HT1080 (cell line): ENCODE results near the gene ZRSR2. TPM values are rescaled to one million over a fixed set of nuclear protein-coding genes. Genes with fewer than 3 reads are reported as not detected.
A peak's percentile ranks its signal among the peaks of the same experiment; 100 is the strongest.
"Not testable (repeated sequence)": the region's sequence is repeated elsewhere in the genome, so short reads cannot be mapped to it uniquely, and the experiment has no call there.

Source experiments
- DNase-seq: peaks from one replicate; pipeline ENCODE4 v3.0.0-alpha.2; 2015; ENCODE audit warnings: low read depth
- total RNA-seq: library from RNA; depleted of rRNA; stranded (reverse); fragments of >200 nt; shearing (Covaris generic); gene quantifications from 2 replicates; pipeline ENCODE4 v1.2.3, GENCODE V29; 2014

ZRSR2 gene
- total RNA-seq, 1 experiment from 2014 or later, result 2.6 TPM

DNA sequence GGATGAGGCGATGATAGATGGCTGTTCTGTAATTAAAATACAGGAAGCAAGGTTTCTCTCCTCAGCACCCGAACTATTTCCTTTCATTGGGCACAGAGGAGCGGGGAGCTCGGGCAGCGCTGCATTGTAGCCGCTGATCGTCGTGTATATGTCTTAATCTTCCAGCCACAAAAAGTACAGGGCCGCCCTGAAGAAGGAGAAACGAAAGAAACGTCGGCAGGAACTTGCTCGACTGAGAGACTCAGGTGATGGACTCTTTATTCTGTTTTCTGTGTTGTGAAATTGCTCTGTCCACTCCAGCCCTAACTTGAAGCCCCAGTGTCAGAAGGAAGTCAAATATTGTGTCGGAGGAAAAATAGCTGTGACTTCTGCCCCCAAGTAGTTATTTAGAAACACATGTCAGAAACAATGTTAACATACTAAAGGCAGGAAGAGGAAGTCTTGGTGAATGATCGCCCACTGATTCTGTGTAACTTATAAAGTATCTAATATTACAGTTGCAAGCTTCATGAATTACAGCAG, 546 bp downstream of the ZRSR2 start:
- DNase-seq, result no peak

DNA sequence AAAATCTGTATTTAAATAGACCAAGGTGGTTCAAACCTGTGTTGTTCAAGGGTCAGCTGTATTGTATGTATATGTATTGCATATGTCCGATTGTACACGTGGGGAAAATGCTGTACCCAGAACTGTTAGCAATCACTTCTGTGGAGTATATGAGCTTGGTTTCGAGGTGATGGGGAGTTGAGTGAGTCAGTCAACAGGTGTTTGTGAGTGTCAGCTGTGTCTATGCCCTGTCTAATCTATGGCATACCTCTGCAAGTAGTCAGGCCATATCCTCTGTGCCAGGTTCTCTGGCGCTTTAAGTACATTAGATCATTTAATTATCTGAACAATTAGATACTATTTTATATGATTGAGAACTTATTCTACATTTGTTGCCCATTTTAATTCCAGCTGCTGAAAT, 7.4 kb downstream of the ZRSR2 start:
- no peak for DNase-seq

DNA sequence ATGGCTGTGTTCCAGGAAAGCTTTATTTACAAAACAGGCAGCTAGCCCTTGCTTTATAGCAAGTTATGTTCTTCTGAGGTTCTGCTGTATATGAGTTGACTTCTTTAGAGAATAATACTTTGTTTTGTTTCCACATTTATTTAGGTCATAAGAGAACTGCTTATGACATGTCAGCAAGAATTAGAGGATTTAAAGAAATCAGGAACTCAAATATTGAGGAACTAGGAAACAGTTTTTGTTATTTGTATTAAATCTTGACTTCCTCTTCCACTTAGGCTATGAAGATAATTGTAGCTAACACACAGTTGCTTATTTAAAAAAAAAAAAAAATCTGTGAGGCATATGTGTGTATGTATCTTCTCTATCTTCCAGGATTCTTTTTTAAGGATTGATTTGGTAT, 14.3 kb downstream of the ZRSR2 start:
- no peak for DNase-seq

DNA sequence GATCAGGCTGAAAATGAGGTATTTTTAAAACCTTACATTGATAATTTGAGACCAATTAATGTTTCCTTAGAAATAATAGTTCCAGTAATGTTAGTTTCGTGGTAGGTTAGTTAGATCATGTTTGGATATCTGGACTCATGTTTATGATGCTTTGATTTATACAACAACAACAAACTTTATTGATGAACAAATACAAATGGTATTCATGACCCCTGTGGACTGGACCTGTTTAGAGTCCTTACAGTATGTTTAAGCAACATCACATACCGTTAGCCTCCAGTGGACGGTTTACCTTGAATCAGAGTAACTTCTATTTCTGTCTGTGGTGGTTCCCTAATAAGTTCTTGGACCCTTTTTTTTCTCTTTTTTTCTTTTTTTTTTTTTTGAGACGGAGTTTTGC, 18.0 kb downstream of the ZRSR2 start:
- DNase-seq, result no peak

DNA sequence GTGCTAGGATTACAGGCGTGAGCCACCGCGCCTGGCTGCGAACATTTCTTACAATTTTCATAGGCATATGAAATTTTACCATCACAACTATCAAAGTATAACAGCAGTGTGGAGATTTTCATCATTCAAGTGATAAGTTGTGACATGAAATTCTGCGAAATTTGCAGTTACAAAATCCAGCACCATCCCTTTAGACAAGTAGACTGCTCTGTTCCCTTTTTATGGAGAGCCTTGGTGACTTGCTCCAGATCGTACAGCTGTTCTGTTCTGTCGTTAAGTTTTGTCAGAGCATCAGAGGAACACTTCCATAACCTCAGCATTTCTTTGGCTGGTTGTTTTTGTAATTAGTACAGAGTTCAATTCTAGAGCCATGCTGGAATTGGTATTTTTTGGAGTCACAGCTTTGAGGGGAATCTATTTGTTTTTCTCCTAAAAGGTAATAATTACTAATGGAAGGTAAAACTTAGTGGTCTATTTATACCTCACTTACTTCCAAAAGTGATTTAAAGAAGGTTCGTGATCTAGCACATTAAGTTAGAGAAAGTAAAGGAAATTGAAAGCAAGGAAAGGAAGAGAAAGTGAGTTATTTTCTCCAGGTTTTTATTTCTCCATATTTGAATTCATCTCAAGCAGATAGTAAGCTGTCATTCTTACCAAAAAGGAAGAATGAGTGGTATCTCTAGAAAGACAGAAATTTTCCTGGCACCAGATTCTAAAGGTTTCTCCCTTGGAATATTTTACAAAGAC, 22.1 kb downstream of the ZRSR2 start:
- DNase-seq, result no peak

DNA sequence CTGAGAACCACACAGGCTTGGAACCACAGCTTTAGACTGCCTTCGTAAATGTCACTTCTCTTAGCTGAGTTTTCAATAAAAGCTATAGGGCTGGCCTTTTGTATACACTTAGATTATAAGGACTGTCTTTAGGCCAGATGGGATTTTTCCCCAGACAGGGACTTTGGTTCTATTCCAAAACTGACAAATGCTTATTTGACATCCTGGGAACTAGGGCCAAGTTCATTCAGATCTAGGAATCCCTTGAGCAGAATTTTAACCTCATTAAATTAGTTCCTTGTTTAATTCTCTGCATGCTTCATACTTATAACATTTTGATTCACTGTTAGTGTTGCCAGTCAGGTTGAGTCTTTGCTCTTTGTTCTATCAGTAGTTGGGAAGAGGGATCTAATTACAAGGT, 23.1 kb downstream of the ZRSR2 start:
- no peak for DNase-seq

DNA sequence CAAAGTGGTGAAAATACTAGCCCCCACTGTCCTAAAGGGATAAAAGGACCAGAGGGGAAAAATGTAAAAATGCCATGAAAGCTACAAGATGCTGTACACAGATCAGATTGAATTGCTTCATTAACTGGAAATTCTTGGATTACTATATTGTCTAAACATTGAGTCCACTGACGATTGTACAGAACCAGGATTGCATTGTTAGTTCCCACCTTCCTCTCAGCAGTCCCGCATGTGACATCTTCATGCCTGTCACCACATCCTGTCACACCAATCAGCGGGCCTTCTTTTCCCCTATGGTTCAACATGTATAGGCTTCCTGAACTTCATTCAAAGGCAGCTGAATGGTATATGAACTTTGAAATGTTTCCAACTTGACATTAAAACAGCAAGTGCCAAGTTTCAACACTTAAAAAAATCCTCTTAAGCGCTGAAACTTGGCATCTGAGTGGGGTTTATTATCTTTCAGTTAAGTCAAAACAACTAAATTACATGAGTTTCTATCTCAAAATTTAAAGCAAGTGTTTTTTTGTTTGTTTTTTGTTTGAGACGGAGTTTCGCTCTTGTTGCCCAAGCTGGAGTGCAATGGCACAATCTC, 24.6 kb downstream of the ZRSR2 start:
- DNase-seq, result no peak

DNA sequence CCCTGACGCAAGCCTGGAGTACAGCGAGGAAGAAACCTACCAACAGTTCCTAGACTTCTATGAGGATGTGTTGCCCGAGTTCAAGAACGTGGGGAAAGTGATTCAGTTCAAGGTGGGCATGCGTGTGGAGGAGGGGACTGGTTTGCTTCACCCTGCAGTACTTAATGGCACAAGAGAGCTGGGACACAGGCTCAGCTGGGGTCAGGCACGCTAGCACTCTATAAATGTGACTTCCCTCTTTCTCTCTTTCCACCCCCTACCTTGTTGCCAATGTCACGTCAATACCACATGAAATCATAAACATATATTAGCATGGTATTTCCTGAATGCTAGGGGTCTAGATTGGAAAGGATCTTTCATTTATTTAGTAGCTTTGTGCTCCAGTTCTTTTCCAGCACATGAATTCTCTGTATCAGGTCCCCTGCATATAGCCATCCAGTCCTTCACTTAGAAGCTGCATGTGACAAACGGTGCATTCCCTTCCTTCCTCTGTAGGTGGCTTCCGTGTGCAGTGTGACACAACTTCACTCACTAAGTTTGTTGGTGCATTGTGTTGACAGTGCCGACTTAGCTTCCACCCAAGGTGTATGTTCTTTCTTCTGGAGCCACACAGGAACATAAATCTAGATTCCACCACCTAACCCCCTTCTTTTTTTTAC, 25.6 kb downstream of the ZRSR2 start:
- DNase-seq, result peak; percentile 6

DNA sequence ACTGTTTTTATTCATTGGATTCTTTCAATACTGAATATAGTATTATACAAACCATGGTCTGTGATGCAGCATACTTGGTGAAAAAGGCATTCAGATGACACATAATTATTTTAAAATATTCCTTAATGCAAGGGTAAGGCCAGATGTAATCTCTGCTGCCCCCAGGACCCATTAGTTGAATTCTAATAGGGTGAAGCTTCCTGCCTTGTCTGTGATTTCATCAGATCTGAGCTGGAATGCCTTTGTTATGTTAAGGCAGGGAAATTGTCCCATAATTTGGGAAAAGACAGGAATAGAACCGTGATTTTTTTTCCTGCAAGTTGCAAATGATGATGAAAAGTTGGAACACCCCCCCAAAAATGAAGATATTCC, 26.1 kb downstream of the ZRSR2 start:
- no peak for DNase-seq

DNA sequence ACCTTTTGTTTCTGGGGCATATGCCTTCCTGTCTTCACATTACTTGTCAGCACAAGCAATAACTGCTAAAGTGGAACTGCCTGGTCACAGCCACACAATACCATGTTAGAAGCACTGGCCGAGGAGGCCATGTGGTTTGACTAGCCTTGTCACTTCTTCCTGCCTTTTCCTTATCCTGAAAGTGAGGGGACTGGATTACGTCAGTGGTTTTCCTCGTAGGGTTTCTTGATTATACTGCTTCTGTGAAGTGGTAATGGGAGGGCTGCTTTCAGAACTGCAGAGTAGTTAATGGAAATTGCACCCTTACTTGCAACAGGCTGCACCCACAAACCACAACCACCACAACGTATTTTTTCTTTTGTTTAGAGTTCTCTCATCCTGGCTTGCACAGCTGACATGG, 26.6 kb downstream of the ZRSR2 start:
- DNase-seq, result no peak

DNA sequence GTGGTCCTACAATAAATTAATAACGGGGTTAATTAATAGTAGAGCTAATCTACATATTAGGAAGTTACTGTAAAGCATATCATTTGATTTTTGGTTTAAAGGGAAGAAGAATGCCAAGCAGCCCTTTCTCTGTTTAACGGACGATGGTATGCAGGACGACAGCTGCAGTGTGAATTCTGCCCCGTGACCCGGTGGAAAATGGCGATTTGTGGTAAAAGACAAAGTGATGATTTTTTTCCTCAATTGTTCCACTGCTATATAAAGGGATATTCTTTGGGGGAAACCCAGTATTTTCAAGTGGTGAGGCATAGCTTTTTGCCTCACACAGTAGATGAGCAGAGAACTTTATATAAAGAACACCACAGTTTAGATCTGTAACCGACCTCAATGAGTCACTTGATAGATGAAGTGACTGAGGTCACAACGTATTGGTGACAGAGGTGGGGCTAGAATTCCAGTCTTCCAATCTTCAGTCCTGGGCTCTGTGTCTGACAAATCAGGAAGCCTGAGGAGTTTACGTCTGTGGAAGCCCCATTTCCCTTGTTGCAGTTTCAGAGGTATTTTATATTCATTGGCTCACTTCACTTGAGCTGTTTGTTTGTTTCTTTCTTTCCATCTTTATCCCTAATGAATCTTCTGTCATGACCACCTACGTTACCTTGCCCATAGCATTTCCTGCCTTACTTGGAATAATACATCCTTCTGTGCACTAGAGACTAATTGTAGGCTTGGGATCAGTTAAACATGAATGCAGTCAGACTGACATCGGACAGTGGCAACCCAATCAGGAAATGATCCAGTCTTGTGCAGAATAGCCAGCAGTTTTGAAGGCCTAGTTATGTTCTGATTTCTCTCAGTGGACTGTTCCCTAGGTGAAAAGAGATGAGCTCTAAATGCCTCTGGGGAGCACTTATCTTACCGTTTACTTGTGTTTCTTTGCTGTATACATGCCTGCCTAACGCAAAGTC, 30.1 kb downstream of the ZRSR2 start:
- peak; percentile 0 for DNase-seq

DNA sequence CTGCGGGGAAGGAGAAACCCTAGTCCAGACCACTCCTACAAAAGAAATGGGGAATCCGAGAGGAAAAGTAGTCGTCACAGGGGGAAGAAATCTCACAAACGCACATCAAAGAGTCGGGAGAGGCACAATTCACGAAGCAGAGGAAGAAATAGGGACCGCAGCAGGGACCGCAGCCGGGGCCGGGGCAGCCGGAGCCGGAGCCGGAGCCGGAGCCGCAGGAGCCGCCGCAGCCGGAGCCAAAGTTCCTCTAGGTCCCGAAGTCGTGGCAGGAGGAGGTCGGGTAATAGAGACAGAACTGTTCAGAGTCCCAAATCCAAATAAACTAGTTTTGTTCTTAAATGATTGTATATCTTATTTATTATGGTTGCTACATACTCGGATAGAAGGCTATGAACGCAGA, 32.6 kb downstream of the ZRSR2 start:
- DNase-seq, result no peak

DNA sequence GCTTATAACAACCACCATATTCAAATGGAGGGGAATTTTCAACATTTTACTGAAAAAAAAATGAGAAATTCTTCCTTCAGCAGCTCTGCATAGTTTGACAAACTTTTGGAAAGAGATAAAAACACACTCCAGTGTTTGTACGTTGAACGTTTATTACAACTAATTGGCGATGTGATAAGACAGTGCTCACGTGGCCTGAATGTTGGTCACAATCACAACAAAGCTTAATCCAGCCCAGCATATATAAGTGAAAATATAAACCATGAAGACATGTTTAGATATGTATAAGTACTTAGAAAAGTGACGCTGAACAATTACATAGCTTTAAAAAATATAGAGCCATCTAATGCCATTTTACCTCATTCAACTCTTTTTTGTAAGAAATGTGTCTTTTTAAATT, 35.7 kb downstream of the ZRSR2 start:
- DNase-seq, result no peak

DNA sequence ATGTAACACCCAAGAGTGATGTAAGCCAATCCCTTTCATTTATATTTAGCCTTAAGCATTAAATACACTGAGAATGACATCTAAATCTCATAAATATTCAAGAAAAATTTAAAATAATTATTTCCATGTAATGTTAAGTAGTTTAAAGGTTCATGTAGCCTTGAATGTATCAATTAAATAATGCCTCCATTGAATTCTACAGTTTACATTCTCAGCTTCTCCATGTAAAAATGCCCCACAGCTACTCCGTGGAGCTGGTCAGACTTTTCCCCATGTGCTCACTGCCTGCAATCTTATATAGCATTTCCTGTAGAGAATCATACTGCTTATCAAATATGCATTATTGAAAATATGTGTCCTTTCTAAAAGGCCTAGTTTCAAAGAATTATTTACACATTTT, 38.9 kb downstream of the ZRSR2 start:
- DNase-seq, result no peak

DNA sequence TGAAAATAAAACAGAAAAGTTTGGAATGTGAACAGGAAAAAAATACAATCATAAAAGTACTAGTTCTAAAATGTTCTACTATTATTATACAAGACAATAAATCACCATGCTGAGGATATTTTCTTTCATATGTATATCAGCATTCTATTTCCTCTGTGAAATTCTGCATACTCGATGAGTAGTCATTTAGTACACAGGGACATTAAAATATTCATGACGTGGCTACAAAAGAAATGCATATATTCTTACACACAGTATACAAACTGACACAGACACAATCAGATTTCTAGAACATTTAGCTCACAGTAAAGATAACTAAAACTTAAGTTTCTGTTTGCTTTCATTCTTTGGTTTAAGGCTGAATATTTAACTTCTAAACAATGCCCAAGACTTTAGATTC, 41.1 kb downstream of the ZRSR2 start:
- DNase-seq, result not testable (repeated sequence)

DNA sequence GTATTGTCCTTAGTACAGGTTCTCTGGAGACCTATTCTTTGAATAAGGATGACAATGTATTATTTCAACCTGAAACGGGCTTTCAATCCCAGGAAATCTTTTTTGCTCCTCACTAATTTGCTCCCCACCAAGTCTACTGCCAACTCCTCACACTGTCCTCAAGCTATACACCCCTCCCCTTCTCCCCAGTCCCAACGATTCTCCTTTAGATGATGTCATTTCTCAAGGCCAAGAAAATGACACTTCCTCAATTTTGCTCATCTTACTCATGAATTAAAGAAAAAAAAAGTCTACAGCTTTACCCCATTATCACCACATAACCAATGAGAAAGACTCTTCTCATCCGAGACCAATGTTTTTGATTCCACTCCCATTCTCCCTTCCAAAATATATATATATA, 43.8 kb downstream of the ZRSR2 start:
- no peak for DNase-seq

DNA sequence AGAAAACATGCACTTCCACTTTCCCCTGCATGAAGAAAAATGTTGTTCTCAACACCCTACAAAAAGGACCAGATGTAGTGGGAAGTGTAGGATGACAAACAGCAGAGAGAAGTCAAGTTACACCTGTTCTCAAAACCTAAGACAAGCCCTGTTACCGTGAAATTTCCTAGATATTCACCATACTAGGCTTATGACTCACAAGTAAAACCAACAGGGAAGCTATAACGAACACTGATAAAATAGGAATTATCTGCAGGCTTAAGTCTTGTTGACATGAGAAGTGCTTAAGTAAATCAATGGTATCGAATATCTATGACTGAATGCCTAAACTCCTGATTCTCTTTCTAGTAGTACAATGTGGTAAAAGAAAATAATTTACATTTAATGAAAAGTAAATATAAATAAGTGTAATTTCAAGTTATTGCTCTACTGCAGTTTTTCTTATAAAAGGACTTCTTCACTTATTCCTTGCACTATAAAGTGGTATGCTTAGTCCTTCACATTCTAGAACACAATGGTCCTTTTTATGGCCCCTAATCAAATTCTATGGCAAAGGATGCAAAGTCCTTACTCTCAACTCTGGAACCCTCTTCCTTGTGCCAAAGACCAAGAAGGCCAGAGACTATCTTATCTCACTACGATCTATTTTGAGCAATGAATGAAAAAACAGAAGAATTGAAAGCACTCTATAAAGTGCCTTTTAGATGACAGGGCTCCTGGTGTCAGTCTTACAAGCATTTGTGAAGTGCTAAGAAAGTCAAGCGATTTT, 44.7 kb downstream of the ZRSR2 start:
- DNase-seq, result no peak

DNA sequence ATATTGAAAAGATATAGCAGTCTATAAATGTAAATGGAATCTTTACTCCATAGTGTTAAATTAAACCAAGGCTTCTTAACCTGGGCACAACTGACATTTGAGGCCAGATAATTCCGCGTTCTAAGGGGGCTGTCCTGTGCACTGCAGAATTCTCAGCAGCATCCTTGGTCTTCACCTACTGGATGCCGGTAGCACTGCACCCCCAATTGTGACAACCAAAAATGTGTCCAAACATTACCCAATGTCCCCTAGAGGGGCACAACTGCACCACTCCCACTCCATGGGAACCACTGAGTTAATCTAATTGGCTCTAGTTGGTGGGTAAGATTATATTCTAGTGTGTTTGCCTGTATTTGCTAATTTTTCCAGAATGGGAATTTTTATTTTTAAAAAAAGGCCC, 47.7 kb downstream of the ZRSR2 start:
- no peak for DNase-seq

DNA sequence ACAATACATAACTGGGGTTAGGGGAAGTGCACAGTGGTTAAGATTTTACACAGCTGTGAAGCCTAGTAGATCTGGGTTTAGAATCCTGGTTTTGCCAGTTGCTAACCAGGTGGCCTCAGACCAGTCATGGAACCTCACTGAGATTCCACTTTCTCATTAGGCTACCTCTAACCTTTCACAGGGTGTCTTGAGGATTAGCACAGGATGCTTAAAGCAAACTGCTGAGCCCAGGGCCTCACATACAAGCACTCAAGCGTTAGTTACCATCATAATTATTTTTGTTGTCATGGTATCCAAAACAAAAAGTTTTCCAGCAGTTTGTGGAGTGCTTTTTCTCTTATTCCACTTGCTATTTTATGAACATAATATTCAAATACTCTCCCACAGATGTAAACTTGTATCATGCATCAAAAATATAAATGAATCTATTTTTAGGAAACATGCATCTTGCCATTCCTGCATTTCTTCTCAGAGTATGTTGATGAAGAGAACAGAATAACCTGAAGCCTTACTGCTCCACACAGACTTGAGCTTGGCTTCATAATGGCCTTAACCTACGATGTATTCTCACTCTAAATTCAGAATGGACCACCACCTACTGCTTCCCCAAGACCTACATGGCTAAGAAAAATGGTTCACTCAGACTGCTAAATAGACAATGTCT, 51.7 kb downstream of the ZRSR2 start:
- no peak for DNase-seq

DNA sequence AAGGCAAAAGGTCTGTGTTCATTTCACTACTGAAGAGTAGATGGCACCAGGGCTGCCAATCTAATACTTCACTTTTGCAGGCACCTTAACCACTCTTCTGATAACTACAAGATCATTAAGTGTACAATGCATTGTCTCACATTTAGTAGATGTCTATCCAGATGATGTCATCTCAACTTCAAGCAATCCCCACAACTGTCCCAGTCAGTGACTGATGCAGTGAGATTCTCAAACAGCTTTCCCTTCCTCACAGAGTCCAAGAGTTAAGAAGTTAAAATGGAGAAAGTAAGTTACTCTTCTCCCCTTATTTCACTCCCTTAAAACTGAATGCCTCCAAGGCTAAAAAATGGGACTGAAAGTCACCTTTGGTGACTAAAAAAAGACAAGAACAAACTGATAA, 53.7 kb downstream of the ZRSR2 start:
- no peak for DNase-seq
